ENCODE data around the gene TMEM39B. TPM values are rescaled to one million over a fixed set of nuclear protein-coding genes. Genes with fewer than 3 reads are reported as not detected.
"Not testable (repeated sequence)": the region's sequence is repeated elsewhere in the genome, so short reads cannot be mapped to it uniquely, and the experiment has no call there.

The TMEM39B gene
- 10 to 100 TPM; 17.9 to 25.0 (median 21.3) TPM for polyA plus RNA-seq (ENCODE audit: insufficient read length in 4 of 4)

- peak; percentile 88 to 93 (median 92) for DNase-seq (ENCODE audit: low read depth in 4 of 4, low spot score in 3 of 4)
Observed at GRCh38 chr1:32072622-32073298, at the start of gene TMEM39B. Gene TMEM39B (plus strand): TSS chr1:32072939. CDS start chr1:32073048, 109 bp downstream.

- no peak for DNase-seq (ENCODE audit: low read depth in 4 of 4, low spot score in 3 of 4)
Observed at GRCh38 chr1:32023351-32023750, 49.4 kb upstream of the TMEM39B start.

- DNase-seq (ENCODE audit: low read depth in 4 of 4, low spot score in 3 of 4) = no peak
Observed at GRCh38 chr1:32025515-32025914, 47.2 kb upstream of the TMEM39B start.

- DNase-seq (ENCODE audit: low read depth in 4 of 4, low spot score in 3 of 4) = no peak
Observed at GRCh38 chr1:32028746-32029145, 44.0 kb upstream of the TMEM39B start.

GRCh38 chr1:32031578-32032274 is 41.0 kb upstream of the TMEM39B start:
- DNase-seq (ENCODE audit: low read depth in 4 of 4, low spot score in 3 of 4) = no peak

- DNase-seq (ENCODE audit: low read depth in 4 of 4, low spot score in 3 of 4) = no peak
Observed at GRCh38 chr1:32032275-32032615, 40.5 kb upstream of the TMEM39B start.

- no peak for DNase-seq (ENCODE audit: low read depth in 4 of 4, low spot score in 3 of 4)
Observed at GRCh38 chr1:32035119-32035518, 37.6 kb upstream of the TMEM39B start.

GRCh38 chr1:32040711-32041110 is 32.0 kb upstream of the TMEM39B start:
- no peak for DNase-seq (ENCODE audit: low read depth in 4 of 4, low spot score in 3 of 4)

GRCh38 chr1:32042330-32042729 is 30.4 kb upstream of the TMEM39B start:
- no peak for DNase-seq (ENCODE audit: low read depth in 4 of 4, low spot score in 3 of 4)

- DNase-seq (ENCODE audit: low read depth in 4 of 4, low spot score in 3 of 4) = no peak
Observed at GRCh38 chr1:32044234-32044633, 28.5 kb upstream of the TMEM39B start.

GRCh38 chr1:32045772-32046171 is 27.0 kb upstream of the TMEM39B start:
- no peak for DNase-seq (ENCODE audit: low read depth in 4 of 4, low spot score in 3 of 4)

GRCh38 chr1:32047701-32048100 is 25.0 kb upstream of the TMEM39B start:
- no peak for DNase-seq (ENCODE audit: low read depth in 4 of 4, low spot score in 3 of 4)

- DNase-seq (ENCODE audit: low read depth in 4 of 4, low spot score in 3 of 4) = no peak
Observed at GRCh38 chr1:32048440-32048839, 24.3 kb upstream of the TMEM39B start.

GRCh38 chr1:32051706-32052105 is 21.0 kb upstream of the TMEM39B start:
- DNase-seq (ENCODE audit: low read depth in 4 of 4, low spot score in 3 of 4) = no peak

GRCh38 chr1:32052887-32053286 is 19.9 kb upstream of the TMEM39B start:
- no peak for DNase-seq (ENCODE audit: low read depth in 4 of 4, low spot score in 3 of 4)

- no peak for DNase-seq (ENCODE audit: low read depth in 4 of 4, low spot score in 3 of 4)
Observed at GRCh38 chr1:32055416-32055815, 17.3 kb upstream of the TMEM39B start.

- no peak for DNase-seq (ENCODE audit: low read depth in 4 of 4, low spot score in 3 of 4)
Observed at GRCh38 chr1:32056598-32056997, 16.1 kb upstream of the TMEM39B start.

- no peak for DNase-seq (ENCODE audit: low read depth in 4 of 4, low spot score in 3 of 4)
Observed at GRCh38 chr1:32060914-32061313, 11.8 kb upstream of the TMEM39B start.

GRCh38 chr1:32062867-32063230 is 9.9 kb upstream of the TMEM39B start:
- DNase-seq (ENCODE audit: low read depth in 4 of 4, low spot score in 3 of 4) = no peak

GRCh38 chr1:32063261-32063681 is 9.5 kb upstream of the TMEM39B start:
- DNase-seq (ENCODE audit: low read depth in 4 of 4, low spot score in 3 of 4) = peak in 3 of 4 donors; percentile 41 to 52 (median 46)

- DNase-seq (ENCODE audit: low read depth in 4 of 4, low spot score in 3 of 4) = not testable (repeated sequence)
Observed at GRCh38 chr1:32065613-32066488, 6.9 kb upstream of the TMEM39B start.

Data from left renal pelvis (tissue), 4 donors.